GOT3 (cell line): ENCODE measurements around the gene TARS3.
"Not testable (repeated sequence)": the region's sequence is repeated elsewhere in the genome, so short reads cannot be mapped to it uniquely, and the experiment has no call there.

ENCODE experiments used
- DNase-seq: peaks from one replicate; lab custom pipeline; 2025; ENCODE audit warnings: mixed read lengths; lab: John Stamatoyannopoulos, UW

Gene TARS3

DNA sequence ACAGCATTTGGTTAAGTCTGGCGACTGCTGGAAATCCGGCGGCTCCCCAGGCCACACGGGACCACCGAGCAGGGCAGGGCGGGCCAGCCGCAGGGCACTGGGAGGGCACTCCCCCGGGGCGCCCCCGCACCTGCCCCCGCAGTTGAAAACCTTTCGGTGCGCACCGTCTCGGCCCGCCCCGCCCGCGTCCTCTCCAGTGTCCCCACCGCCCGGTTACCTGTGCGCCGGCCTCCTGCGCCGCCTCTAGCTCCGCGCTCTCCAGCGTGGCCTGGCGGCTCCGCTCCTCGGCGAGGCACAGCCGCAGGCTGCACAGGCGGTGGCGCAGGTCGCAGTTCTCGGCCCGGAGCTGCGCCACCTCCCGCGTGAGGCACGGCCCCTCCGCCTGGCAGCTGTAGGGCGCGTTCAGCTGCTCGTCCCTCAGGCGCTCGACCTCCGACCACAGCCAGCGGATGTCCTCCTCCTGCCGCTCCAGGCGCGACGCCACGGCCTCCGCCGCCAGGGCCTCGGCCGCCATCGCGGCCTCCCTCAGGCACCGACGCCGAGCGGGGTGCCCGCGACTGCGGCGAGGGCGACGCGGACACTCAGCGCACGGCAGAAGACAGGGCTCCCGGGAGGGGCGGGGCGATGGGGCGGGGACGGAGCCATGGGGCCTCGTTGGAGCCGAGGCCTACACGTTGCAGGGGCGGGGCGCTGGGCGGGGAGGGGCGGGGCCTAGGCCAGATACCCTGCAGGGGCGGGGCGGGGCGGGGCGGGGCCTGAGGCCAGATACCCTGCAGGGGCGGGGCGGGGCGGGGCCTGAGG is at the start of gene TARS3:
Gene TARS3, minus strand, starts transcription at position 600 of the 801 bp plus-strand sequence. Its CDS starts 86 bp downstream, at position 514.
- DNase-seq: peak; percentile 71

DNA sequence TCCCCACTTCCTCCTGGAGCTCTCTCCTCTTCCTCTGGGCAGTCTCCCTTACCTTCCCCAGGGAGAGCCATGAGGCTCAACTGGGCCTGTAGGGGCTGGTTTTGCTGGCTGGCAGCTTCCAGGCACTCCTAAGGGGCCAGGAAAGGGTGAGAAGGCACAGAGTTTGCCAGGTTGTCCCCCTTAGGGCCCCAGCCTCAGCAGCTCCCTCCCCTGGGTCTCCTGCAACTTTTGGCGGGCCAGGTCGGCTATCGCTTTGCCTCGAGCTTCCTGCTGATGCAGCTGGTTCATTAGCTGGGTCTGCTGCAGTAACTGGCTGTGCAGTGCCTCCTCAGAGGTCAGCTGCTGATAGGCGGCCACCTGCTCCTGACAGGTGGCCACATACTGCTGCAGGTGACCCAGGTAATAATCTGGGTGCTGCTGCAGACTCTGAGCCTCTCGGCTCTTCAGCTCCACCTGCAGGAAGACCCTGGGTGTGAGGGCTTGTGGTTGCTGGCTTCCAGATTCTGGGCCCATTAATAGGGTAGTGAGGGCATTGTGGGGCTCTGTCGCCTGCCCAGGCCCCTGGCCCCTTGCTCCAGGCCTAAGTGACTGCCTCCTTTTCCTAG is 49.3 kb upstream of the TARS3 start:
- no peak for DNase-seq

DNA sequence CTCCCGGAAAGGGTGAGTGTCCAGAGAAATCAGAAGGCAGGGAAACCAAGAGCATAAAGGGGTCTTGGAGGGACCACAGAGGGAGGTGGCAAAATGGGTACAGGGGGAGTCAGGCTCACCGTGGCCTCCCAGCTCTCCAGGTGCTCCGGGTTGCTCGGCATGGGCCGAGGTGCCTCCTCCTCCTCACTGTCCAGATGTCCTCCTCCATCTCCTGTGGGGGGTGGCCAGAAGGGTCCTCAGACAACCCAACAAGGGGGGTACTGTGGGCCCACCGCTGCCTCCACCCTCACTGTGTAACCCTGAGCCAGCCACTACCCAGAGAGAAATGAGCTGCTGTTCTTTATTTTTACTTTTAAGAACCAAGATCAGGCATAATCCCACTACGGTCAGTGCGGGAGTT is 48.6 kb upstream of the TARS3 start:
- no peak for DNase-seq

DNA sequence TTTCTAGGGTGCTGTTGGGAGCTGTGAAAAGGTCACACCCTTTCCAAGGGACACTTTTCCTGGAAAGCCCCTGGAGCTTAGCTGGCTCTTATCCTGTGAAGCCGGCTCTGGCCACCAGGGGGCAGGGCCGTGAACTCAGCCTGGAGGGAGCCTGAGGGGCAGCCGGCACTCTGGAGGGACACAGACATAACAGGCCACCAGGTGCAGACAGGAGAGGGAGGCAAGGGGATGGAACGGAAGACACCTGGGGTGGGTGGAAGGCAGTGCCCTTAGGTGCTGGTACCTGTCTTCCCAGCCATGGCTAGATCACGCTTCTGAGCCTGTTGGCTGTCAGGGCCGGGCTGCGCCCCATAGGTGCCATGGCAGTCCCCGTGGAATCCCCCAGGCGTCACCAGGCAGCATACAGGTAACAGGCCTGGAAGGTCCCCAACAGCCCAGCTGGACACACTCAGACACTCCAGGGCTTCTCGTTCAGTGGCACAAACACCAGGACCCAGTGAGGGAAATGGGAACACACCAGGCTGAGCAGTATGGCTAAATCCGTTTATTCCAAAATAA is 42.9 kb upstream of the TARS3 start:
- not testable (repeated sequence) for DNase-seq

DNA sequence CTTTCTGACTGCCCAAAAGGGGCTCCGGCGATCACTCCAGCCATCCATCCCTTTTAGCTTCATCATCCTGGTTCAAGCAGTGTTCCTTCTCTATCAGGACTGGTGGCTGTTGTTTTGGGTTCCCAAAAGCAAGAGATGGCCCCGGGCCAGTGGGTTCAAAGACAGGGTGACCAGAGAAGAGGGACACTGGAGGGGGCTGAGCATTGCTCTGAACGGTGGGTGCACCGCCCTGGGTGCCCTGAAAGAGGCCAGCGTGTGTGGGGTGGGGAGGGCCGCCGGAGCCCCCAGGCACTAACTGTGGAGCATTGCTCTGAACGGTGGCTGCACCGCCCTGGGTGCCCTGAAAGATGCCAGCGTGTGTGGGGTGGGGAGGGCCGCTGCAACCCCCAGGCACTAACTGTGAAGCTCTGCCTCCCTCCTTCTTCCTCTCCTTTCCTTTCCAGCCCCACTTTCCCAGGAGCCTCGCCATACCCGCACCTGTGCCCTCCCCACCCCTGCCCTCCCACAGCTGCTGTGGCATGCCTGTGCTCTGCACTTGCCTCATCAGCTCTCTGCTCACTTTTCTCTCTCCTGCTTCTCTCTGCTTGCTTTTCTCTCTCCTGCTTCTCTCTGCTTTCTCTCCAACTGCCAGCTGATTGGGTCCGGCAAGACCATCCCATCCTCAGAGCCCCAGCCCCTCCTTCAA is 41.6 kb upstream of the TARS3 start:
- no peak for DNase-seq

DNA sequence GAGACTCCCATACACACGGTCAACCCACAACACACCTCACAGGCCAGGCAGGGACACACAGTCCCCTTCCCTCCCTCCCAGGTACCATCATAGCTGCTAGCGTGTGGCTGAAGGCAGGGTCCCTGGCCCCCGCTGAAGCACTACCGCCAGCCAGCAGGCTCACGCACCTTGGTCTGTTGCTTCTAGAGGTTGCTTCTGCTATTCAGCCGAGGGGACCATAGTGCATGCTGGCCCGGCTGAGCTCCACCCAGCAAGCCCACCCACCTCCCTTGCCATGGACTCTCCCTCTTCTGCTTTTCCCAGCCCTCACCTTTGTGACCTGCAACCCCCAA is 41.0 kb upstream of the TARS3 start:
- not testable (repeated sequence) for DNase-seq

DNA sequence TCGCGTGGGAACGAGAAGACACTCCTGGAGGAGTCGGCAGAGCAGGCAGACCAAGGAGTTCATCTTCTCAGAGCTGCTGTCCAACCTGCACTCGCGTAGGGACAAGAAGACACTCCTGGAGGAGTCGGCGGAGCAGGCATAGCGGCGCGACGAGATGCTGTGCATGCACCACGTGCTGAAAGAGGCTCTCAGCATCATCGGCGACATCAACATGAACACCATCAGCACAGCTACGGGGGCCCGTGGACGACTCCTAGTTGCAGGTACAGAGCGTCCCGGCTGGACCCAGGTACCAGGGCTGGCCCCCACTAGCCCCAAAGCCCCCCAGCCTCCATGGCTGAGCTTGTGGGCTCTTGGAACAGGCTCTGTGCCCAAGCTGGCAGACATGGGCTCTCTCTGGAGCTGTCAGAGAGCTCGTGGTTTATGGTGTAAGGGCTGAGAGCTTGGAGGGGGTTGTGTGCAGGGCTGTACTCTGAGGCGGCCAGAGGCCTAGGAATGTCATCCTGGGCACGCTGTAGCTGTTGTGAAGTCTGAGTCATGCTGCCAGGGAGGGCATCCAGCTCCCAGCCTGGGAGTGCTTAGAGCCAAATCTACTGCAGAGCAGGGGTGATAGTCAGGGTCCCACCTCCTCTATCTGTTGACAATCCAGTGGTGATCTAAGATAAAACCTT is 40.5 kb upstream of the TARS3 start:
- not testable (repeated sequence) for DNase-seq

DNA sequence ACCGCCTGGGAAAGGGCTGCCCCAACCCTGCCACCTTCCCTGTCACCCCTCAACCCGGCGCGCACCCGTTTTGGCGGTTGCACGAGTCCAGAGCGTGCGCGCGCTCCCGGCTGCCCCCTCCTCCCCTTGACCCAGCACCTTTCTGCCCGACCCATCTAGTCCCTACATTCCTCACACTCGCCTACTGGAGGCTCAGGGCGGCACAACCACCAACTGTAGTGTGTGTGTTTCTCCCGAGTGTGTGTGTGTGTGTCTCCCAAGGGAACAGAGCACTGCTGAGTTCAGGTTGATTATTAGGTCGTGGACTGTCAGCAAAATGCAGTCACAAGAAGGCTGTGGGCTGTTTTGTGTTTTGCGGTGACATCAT is 22.4 kb upstream of the TARS3 start:
- DNase-seq: not testable (repeated sequence)

DNA sequence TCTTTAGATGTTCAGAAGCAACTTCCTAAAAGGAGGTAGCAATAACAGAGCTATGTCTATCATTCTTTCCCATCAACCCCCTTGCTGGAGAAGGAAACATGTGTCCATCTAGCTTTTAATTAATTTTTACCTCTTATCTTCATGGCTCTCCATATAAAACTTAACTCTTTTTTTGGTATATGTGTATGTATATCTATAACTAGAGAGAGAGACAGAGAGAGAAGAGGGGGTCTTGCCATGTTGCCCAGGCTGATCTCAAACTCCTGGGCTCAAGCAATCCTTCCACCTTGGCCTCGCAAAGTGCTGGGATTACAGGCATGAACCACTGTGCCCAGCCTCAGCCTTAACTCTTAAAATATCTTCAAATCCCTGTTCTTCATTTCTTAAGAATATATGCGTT is 10.6 kb upstream of the TARS3 start:
- not testable (repeated sequence) for DNase-seq

DNA sequence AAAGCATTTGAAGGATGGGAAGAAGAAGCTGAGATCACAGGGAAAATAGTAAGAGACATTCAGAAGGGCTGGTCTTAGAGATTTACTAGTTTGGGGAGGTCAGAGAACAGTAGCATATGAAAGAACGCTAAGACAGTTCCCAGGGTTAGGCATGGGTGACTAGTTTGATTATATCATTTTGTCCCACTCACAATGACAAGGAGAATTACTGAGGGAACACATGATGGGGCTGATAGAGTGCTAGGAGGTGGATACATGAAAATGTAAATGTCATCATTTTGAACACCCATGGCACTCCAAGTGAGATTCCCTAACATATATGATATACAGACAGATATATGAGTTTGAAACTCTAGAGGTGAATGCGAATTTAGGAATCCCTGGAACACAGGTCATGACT is 9.3 kb upstream of the TARS3 start:
- DNase-seq: no peak

DNA sequence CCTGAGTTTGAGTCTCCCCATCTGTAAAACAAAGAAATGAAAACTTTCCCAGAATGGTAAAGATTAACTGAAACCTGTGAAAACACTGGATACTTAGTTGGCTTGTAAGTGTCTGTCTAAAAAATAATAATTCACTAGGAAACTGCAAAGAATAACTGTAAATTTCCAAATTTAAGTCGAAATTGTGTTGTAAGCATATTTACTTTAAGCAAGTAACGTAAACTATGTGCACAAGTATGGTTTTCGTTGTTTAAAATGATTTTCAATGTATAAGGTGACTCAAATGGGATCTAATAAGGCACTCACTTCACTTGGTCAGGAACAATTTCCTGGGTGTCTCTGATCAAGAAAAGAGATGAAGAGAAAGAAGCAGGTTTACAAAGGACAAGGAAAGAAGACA is 8.5 kb upstream of the TARS3 start:
- no peak for DNase-seq

DNA sequence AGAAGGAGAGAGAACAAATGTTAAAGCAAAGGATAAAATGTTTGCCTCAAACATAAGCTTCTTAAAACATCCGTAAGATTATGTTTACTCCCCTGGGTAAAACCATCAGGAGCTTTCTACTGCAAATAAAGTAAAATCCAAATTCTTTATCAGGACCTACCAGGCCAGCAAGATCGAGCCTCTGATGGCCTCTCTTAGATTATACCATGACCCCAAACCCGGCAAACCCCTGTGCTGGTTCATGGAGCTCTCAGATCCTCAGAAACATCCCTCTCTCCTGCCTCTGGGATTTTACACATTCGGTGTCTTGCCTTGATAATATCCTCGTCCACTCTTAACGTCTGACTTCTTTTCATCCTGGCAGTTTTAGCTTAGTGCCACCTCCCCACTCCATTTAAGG is 7.5 kb upstream of the TARS3 start:
- DNase-seq: no peak

DNA sequence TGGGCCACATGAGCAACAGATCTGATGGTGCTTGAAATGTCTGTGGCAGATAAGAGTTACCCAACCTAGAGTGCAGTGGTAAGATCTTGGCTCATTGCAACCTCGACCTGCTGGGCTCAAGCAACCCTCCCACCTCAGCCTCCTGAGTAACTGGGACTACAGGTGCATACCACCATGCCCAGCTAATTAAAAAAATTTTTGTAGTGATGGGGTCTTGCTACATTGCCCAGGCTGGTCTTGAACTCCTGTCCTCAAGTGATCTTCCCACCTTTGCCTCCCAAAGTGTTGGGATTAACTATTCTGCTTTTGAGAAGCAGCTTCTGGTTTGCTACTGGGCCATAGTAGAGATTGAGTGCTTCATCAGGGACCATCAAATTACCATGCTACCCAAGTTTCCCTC is 2.9 kb upstream of the TARS3 start:
- no peak for DNase-seq

DNA sequence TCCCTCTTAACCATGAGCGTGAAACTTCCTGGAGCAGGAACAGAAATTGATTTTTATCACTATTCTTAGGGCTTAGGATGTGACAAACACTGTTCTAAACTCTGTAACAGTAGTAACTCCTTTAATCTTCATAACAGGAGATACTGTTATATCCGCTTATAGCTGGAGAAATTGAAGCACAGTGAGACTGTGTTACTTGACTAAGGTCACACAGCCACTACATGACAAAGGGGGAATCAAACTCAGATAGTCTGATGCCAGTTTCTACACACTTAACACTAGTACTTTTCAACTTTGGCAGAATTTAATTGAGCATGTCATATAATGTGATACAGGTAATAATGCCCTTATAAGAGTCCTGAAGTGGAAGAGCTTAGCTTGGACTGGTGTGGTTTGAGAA is 800 bp upstream of the TARS3 start:
- DNase-seq: no peak

DNA sequence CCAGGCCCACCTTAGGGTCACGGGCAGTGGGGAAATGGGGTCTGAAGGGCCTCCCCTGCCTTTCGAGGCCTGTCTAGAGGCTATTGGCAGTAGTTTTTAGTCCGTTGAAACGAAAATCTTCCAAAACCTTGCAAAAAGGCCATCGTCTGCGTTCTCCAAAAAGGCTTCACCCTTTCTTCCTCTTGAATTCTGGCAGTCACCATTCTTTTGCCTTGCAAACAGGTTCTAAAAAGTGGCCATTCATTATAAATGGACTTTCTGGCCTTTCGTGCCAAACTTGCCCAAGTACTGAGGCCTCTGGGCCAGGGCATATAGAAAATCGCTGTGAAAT is 367 bp upstream of the TARS3 start:
- no peak for DNase-seq

DNA sequence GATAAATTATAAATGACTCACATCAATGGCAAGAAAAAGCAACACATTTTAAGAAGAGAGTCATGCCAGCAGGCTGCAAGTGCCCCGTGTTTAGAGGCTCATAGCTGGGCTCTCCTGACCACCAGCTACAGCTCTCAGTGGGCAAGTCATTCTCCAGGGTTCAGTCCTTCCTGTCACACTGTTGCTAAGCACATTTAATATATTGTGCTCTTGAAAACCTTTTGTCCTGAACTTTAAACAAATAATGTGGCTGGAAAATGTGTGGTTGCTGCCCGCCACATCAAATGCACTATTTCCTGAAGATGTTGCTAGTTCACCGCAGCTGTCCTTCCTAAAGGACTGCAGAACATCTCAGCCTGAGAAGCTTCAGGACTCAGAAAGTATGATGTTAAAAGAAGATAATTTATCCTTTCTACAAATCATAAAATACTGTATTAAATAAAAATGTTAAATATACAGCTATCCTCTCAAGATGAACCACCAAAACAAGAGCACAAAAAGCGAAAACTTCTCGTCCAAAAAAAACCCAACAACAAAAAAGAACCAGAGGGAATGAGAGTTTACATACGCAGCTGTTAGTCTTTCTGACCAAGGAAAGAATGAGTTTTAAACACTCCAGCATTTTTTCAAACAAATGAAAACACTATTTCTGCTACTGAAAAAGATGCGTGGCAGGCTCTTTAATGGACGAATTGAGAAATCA is 951 bp downstream of the TARS3 start:
- DNase-seq: no peak

DNA sequence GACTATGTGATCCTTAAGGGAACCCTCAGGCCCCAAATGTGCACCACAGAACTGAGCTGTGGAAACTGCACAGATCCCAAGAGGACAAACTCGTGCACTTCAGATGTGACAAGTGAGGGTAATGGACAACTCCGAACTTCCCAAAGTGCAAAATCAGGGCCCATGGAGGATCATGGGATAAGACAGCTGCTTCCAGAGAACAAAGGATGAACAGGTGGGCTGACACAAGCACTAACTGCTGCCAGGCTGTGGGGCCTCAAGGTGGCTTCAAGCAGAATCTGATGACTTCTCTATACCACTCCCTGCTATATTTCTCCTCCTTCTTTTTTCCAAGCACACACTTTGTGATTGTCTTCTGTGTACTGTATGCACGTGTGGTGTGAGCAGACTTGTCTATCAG is 5.4 kb downstream of the TARS3 start:
- DNase-seq: no peak

DNA sequence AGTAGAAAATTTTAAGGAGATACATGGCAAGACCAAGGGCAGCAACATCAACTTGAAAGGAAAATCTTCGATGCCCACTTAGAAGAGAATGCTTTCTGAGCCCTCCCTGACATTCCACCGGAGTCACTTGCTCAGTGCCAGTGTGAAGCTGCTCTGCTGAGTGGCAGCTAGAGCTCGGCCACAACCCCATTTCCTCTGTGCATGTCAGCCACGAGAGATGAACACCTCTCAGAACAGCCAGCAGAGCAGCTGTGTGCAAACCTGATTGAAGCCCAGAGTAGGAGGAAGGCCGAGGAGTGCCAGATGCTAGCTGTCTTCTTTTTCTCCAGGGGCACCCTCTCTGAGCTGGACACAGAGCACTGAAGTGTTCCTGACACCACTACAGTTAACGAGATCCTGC is 12.2 kb downstream of the TARS3 start:
- no peak for DNase-seq

DNA sequence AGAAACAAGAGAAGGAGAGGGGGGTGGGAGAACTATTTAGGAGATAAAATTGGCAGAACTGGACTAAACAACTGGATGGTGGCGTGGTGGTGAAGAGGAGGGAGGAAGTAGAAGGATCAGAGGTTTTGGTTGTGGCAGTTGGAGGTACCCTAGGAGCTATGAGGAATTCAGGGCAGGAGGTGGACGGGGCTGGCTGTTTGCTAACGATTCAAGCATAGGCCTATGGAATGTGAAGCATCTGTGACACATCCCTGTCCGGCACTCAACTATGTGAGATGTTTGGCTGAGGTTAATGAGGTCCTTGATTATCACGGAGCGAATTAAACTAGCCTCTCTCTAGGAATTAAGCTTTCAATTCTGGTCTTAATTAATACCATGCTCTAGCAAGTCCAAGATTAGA is 13.5 kb downstream of the TARS3 start:
- no peak for DNase-seq

DNA sequence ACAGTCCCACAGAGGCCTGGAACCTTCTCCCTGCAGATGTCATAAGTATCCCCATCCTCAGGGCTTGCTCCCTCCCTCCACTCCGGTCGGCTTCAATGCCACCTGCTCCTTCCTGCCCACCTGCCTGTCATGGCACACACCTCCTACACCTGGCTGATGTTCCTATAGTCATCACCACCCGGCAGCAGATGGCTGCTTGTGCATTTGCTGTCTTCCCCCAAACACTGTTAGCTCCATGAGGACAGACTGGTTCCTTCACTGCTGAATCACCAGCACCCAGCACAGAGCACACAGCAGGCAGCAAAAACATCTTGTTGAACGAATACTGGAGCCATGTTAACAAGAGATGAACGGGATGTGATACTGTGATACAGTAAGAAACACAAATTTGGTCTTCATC is 14.8 kb downstream of the TARS3 start:
- no peak for DNase-seq

DNA sequence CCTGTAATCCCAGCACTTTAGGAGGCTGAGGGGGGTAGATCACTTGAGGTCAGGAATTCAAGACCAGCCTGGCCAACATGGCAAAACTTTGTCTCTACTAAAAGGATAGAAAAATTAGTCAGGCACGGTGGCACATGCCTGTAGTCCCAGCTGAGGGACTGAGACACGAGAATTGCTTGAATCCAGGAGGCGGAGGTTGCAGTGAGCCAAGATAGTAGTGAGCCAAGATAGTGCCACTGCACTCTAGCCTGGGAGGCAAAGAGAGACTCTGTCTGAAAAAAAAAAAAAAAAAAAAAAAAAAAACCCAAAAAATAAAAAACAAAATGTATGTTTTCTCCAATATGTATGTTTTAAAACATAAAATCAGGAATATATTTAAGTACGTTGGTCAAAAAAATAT is 16.3 kb downstream of the TARS3 start:
- no peak for DNase-seq

DNA sequence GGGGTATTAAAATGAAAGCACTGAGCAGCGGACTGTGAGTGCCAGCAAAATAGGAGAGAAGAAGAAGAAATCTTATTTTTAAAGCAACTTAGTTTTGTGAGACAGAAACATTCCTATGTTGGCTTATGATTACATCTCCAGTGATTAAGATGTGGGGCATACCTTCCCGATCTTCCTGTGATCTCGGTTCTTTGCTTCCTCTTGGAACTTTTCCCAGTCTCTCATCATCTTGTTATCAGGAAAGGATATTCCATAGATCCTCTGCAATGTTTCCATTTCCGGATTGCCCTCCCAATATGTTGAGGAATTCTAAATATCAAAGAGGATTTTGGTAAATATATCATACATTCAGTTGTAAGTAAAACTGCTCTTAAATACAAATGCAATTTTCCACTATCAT is 22.2 kb downstream of the TARS3 start:
- no peak for DNase-seq
